ENCODE data around the gene SUCO. TPM values are rescaled to one million over a fixed set of nuclear protein-coding genes. Genes with fewer than 3 reads are reported as not detected.

Gene SUCO
- polyA plus RNA-seq, 1 experiment, result 5.0 TPM

DNA sequence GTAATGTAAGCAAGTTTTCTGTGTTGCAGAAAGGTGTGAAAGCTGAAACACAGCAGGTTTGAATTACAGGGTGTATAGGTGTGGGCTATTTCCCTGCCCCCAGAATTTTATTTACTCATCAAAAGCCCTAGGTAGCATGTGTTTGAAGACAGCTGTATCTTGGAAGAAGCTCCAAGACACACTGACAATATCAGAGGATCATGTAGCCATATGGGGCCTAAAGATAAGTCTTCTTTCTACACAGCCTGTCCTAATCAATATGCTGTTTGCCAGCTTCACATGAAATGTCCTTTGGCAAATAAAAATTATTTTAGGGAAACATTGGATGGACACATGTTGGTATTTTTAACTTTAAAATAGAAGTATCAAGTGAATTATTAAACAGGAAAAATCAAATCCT, 17.5 kb upstream of the SUCO start:
- no peaks in the 10 kb centered on the region for H3K27me3 ChIP-seq (ENCODE audit: control insufficient read depth, insufficient read depth, low read length)
- no peak for DNase-seq (ENCODE audit: low read depth)
- CTCF ChIA-PET, result interaction anchor here (1.0 kb wide), 1 partner anchor 12 kb away, joined by 3 read pairs; no protein-coding TSS in a partner anchor
- POLR2A ChIA-PET, result no interaction called here
- H3K4me3 ChIP-seq (ENCODE audit: low read depth, low read length), result no peak overlapping the region
- H3K36me3 ChIP-seq (ENCODE audit: control insufficient read depth, insufficient read depth, low read length), result no peaks in the 10 kb centered on the region
- TF ChIP-seq CTCF (IDR thresholded peaks at IDR 0.05; ENCODE audit: insufficient read depth, low read depth, low read length), result no peak

DNA sequence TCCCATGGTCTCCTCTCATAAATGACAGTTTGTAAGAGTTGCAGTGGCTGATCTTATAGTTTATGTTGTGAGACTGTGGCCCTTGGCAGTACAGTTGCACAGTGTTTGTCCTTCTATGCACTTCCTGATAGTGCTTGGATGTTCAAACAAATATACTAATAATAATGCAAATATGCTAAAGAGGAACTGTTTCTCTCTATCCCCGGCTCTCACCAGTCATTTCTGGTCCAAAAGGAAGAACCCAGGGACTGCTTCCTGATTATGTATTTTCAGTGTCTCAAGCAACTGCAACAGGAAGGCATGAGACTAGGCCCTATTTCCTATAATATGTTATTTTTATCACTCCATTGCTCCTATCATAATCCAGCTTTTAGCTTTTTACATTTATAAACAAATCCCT, 17.0 kb upstream of the SUCO start:
- CTCF ChIA-PET, result no interaction called here
- Histone ChIP-seq H3K4me3 (ENCODE audit: low read depth, low read length) (no peak overlapping the region), H3K27me3 (ENCODE audit: control insufficient read depth, insufficient read depth, low read length) (no peaks in the 10 kb centered on the region), H3K36me3 (ENCODE audit: control insufficient read depth, insufficient read depth, low read length) (no peaks in the 10 kb centered on the region)
- no peak for DNase-seq (ENCODE audit: low read depth)
- POLR2A ChIA-PET, result no interaction called here
- no peak for TF ChIP-seq CTCF (IDR thresholded peaks at IDR 0.05; ENCODE audit: insufficient read depth, low read depth, low read length)

- no peaks in the 10 kb centered on the region for H3K36me3 ChIP-seq (ENCODE audit: control insufficient read depth, insufficient read depth, low read length)
- no peak overlapping the region for H3K4me3 ChIP-seq (ENCODE audit: low read depth, low read length)
- no peak for DNase-seq (ENCODE audit: low read depth)
- no peak for TF ChIP-seq CTCF (IDR thresholded peaks at IDR 0.05; ENCODE audit: insufficient read depth, low read depth, low read length)
- POLR2A ChIA-PET, result no interaction called here
- CTCF ChIA-PET, result no interaction called here
- H3K27me3 ChIP-seq (ENCODE audit: control insufficient read depth, insufficient read depth, low read length), result no peaks in the 10 kb centered on the region
These were observed 15.9 kb upstream of the SUCO start for GRCh38 chr1:172517081-172517480.

DNA sequence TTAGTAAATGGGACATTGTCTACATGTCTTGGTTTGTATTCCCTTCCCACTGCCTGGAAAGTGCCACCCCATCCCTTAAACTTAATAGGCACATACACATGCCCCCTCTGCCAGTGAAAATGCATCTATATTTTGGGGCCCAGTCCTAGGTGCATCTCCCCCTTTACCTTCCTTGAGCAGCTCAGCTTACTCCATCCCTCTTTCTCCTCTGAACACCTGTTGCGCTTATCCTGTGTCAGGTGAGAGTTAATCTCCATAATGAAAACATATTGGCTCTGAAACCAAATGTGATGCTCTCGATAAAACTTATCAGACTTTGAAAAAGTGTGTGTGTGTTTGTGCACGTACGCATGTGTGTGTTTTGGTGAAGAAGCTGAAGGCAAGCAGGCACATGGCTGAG, 15.4 kb upstream of the SUCO start:
- no peaks in the 10 kb centered on the region for H3K27me3 ChIP-seq (ENCODE audit: control insufficient read depth, insufficient read depth, low read length)
- POLR2A ChIA-PET, result no interaction called here
- DNase-seq (ENCODE audit: low read depth), result no peak
- H3K4me3 ChIP-seq (ENCODE audit: low read depth, low read length), result no peak overlapping the region
- H3K36me3 ChIP-seq (ENCODE audit: control insufficient read depth, insufficient read depth, low read length), result no peaks in the 10 kb centered on the region
- CTCF ChIA-PET, result no interaction called here
- TF ChIP-seq CTCF (IDR thresholded peaks at IDR 0.05; ENCODE audit: insufficient read depth, low read depth, low read length), result no peak

DNA sequence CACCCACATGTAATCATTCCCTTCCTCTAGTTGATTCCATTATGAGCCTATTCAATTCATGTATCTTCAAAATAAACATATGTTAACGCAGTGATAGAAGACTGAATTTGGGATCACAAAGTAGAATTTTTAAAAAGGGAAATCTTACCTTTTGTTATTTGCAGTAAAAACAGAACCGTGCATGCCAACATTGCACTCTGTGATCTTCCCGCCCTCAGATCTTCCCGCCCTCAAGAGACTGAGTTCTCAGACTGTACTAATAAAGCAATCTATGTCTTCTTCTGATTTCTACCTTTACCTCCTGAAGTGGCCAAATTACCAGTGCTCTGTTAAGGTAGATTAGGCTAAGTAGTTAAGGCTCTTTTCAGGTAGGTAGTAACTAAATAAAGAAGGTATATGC, 3.6 kb upstream of the SUCO start:
- TF ChIP-seq CTCF (IDR thresholded peaks at IDR 0.05; ENCODE audit: insufficient read depth, low read depth, low read length), result no peak
- ChIA-PET POLR2A (no interaction called here), CTCF (no interaction called here)
- no peak overlapping the region for H3K4me3 ChIP-seq (ENCODE audit: low read depth, low read length)
- H3K27me3 ChIP-seq (ENCODE audit: control insufficient read depth, insufficient read depth, low read length), result no peaks in the 10 kb centered on the region
- no peak for DNase-seq (ENCODE audit: low read depth)
- H3K36me3 ChIP-seq (ENCODE audit: control insufficient read depth, insufficient read depth, low read length), result no peaks in the 10 kb centered on the region
